Esophagus muscularis mucosa (tissue), 4 donors: ENCODE measurements around the gene EMP1. TPM values are rescaled to one million over a fixed set of nuclear protein-coding genes. Genes with fewer than 3 reads are reported as not detected.
A peak's percentile ranks its signal among the peaks of the same experiment; 100 is the strongest.

Source experiments
- DNase-seq: peaks from one replicate; pipeline ENCODE4 v3.0.0-alpha.2; 2017; ENCODE audit errors: extremely low spot score
- H3K27ac ChIP-seq, 4 donors: fragments of 200-600 bp; sonication (generic); replicated peaks in 1 of 4; 1 replicate in 3 of 4; 2 replicates in 1 of 4; pipeline ENCODE4 v1.5.1; 2016 to 2019; ENCODE audit warnings: mild to moderate bottlenecking in 1 of 4
- H3K27me3 ChIP-seq, 4 donors: fragments of 200-600 bp; sonication (generic); one replicate each; pipeline versions ENCODE4 v1.5.1 to v1.6.0; 2016 to 2019
- H3K36me3 ChIP-seq, 4 donors: fragments of 200-600 bp; sonication (generic); one replicate each; pipeline ENCODE4 v1.5.1; 2016 to 2019
- H3K4me1 ChIP-seq, 4 donors: fragments of 200-600 bp; sonication (generic); one replicate each; pipeline ENCODE4 v1.5.1; 2016 to 2019
- H3K4me3 ChIP-seq, 4 donors: fragments of 200-600 bp; sonication (generic); 1 replicate in 2 of 4; 2 replicates in 2 of 4; pipeline ENCODE4 v1.5.1; 2016 to 2019; ENCODE audit warnings: mild to moderate bottlenecking in 4 of 4, moderate library complexity in 1 of 4
- H3K9me3 ChIP-seq, 4 donors: fragments of 200-600 bp; sonication (generic); 1 replicate in 3 of 4; 2 replicates in 1 of 4; pipeline ENCODE4 v1.5.1; 2016 to 2019
- EP300 ChIP-seq: sonication (generic); formaldehyde crosslinking; IDR thresholded peaks from one replicate; pipeline ENCODE4 v1.6.1; 2017; ENCODE audit warnings: antibody characterized with exemption
- POLR2A ChIP-seq: fragments of 450-650 bp; IDR thresholded peaks from one replicate; pipeline ENCODE4 v1.6.1; 2017; ENCODE audit warnings: antibody characterized with exemption, moderate library complexity, mild to moderate bottlenecking, low read depth
- POLR2AphosphoS5 ChIP-seq, 2 donors: sonication (generic); formaldehyde crosslinking; IDR thresholded peaks; one replicate each; pipeline ENCODE4 v1.6.1; 2017; ENCODE audit warnings: antibody characterized with exemption in 2 of 2
- WGBS: methylation state at CpG from one replicate; pipeline ENCODE4 v1.1.5; 2018; 5-methylcytosine and 5-hydroxymethylcytosine counted together
- intact Hi-C: fragments of 100-400 bp; cut with DNase I; formaldehyde crosslinking; loops from one replicate; pipeline ENCODE4 v1.15.1; 2023
- total RNA-seq, 4 donors: library from RNA; depleted of rRNA; stranded (reverse); fragments of >200 nt; gene quantifications; one replicate each; pipeline versions ENCODE4 v1.1.0 to v1.2.1, GENCODE V29; 2016
- TF ChIP-seq, protein P1 (sequence below), 3 experiments: fragments of 200-600 bp in 2 of 3; fragments of 450-650 bp in 1 of 3; sonication (generic) in 2 of 3; IDR thresholded peaks; one replicate each; pipeline ENCODE4 v1.5.1; 2017 to 2019; ENCODE audit warnings: antibody characterized with exemption in 3 of 3, mild to moderate bottlenecking in 2 of 3, moderate library complexity in 1 of 3

Gene EMP1
- total RNA-seq, 4 donors from 2014 or later = 42.8 to 425 (median 63.0) TPM

GRCh38 chr12:13200841-13201240 is 4.3 kb downstream of the EMP1 start:
- H3K27ac ChIP-seq = peak overlapping the region; percentile 13 to 50 (median 38)
- H3K4me3 ChIP-seq = peak overlapping the region in 3 of 4 donors; percentile 23 to 64 (median 61)
- TF ChIP-seq EP300 = no peak
- TF ChIP-seq, protein P1, sequence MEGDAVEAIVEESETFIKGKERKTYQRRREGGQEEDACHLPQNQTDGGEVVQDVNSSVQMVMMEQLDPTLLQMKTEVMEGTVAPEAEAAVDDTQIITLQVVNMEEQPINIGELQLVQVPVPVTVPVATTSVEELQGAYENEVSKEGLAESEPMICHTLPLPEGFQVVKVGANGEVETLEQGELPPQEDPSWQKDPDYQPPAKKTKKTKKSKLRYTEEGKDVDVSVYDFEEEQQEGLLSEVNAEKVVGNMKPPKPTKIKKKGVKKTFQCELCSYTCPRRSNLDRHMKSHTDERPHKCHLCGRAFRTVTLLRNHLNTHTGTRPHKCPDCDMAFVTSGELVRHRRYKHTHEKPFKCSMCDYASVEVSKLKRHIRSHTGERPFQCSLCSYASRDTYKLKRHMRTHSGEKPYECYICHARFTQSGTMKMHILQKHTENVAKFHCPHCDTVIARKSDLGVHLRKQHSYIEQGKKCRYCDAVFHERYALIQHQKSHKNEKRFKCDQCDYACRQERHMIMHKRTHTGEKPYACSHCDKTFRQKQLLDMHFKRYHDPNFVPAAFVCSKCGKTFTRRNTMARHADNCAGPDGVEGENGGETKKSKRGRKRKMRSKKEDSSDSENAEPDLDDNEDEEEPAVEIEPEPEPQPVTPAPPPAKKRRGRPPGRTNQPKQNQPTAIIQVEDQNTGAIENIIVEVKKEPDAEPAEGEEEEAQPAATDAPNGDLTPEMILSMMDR (IDR thresholded peaks at IDR 0.05) = no peak
- H3K27me3 ChIP-seq = peaks cover 0 to 13% (median 0%) of the 10 kb centered on the region in 4 donors
- WGBS = 63% methylated on average over 4 of the region's 8 CpGs
- H3K4me1 ChIP-seq = peaks cover 44 to 73% (median 69%) of the 10 kb centered on the region in 4 donors
- intact Hi-C loops = loop anchor here (10.0 kb wide), 1 partner anchor 176 kb away; no protein-coding TSS in a partner anchor
- H3K36me3 ChIP-seq = peaks cover 0 to 16% (median 0%) of the 10 kb centered on the region in 4 donors
- no peaks in the 10 kb centered on the region for H3K9me3 ChIP-seq
- no peak for DNase-seq

- intact Hi-C loops = loop anchor here (10.0 kb wide), 1 partner anchor 178 kb away; no protein-coding TSS in a partner anchor
- Histone ChIP-seq H3K27me3 (peaks cover 0 to 13% (median 0%) of the 10 kb centered on the region in 4 donors), H3K27ac (peak overlapping the region; percentile 38 to 66 (median 57)), H3K9me3 (no peaks in the 10 kb centered on the region), H3K4me3 (peak overlapping the region in 3 of 4 donors; percentile 7 to 27 (median 14)), H3K4me1 (peaks cover 47 to 86% (median 79%) of the 10 kb centered on the region in 4 donors), H3K36me3 (peaks cover 0 to 22% (median 0%) of the 10 kb centered on the region in 4 donors)
- WGBS = 70% methylated on average over 16 of the region's 16 CpGs
- no peak for TF ChIP-seq EP300
- no peak for TF ChIP-seq POLR2A
- TF ChIP-seq, protein P1 (IDR thresholded peaks at IDR 0.05) = peak; percentile 20 to 31 (median 20)
- TF ChIP-seq POLR2AphosphoS5 (IDR thresholded peaks at IDR 0.05) = peak in 1 of 2 donors; percentile 30
- DNase-seq = no peak
Measured at GRCh38 chr12:13203034-13203922, 6.8 kb downstream of the EMP1 start.

DNA sequence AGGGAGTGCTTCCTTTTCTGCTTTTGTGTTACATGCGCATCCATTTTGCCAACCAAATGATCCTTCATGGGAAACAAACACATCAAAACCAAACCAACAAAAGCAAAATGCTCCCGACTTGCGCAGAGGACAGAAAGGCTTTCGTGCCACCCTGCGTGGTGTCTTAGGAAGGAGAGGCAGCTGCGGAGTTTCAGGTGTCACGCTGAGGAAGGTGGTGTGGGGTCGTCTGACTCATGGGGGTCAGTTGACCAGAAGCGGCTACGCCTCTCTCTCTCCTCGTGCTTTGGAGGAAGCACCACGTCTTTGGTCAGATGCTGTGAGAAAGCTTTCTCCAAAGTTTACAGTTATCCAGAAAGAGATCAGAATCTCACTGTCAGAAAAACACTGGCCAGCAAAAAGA is 7.9 kb downstream of the EMP1 start:
- Histone ChIP-seq H3K9me3 (no peaks in the 10 kb centered on the region), H3K4me3 (no peak overlapping the region), H3K27ac (peak overlapping the region in 3 of 4 donors; percentile 38 to 66 (median 64)), H3K4me1 (peaks cover 59 to 94% (median 85%) of the 10 kb centered on the region in 4 donors), H3K36me3 (peaks cover 0 to 22% (median 0%) of the 10 kb centered on the region in 4 donors), H3K27me3 (peaks cover 0 to 13% (median 0%) of the 10 kb centered on the region in 4 donors)
- TF ChIP-seq, protein P1 (IDR thresholded peaks at IDR 0.05) = no peak
- TF ChIP-seq POLR2AphosphoS5 (IDR thresholded peaks at IDR 0.05) = peak in 1 of 2 donors; percentile 9
- DNase-seq = no peak
- intact Hi-C loops = loop anchor here (10.0 kb wide), 1 partner anchor 180 kb away; no protein-coding TSS in a partner anchor
- WGBS = 43% methylated on average over 12 of the region's 12 CpGs

- no peak overlapping the region for H3K4me3 ChIP-seq
- intact Hi-C loops = loop anchor here (10.0 kb wide), 1 partner anchor 181 kb away; no protein-coding TSS in a partner anchor
- 78% methylated on average over 3 of the region's 3 CpGs for WGBS
- peaks cover 0 to 6% (median 0%) of the 10 kb centered on the region in 4 donors for H3K36me3 ChIP-seq
- peaks cover 63 to 96% (median 87%) of the 10 kb centered on the region in 4 donors for H3K4me1 ChIP-seq
- no peak for DNase-seq
- peak overlapping the region in 2 of 4 donors; percentile 13 to 55 for H3K27ac ChIP-seq
- TF ChIP-seq POLR2A = no peak
- TF ChIP-seq EP300 = no peak
- TF ChIP-seq, protein P1 (IDR thresholded peaks at IDR 0.05) = no peak
- TF ChIP-seq POLR2AphosphoS5 (IDR thresholded peaks at IDR 0.05) = no peak
- H3K27me3 ChIP-seq = peaks cover 0 to 13% (median 0%) of the 10 kb centered on the region in 4 donors
- H3K9me3 ChIP-seq = no peaks in the 10 kb centered on the region
Measured at GRCh38 chr12:13205809-13206559, 9.5 kb downstream of the EMP1 start.
